ENCODE data around the gene EHD4. TPM values are rescaled to one million over a fixed set of nuclear protein-coding genes. Genes with fewer than 3 reads are reported as not detected.
A peak's percentile ranks its signal among the peaks of the same experiment; 100 is the strongest.

The EHD4 gene
- total RNA-seq, 2 experiments from 2014 or later = 23.5 to 23.6 TPM

- Mint-ChIP-seq H3K27ac (no peak overlapping the region), H3K36me3 (no peaks in the 10 kb centered on the region), H3K27me3 (no peaks in the 10 kb centered on the region), H3K4me3 (no peak overlapping the region), H3K9me3 (no peaks in the 10 kb centered on the region), H3K4me1 (peaks cover 16% of the 10 kb centered on the region)
- no peak for DNase-seq
These were observed 82.2 kb downstream of the EHD4 start for GRCh38 chr15:41890050-41890690.

GRCh38 chr15:41888662-41889253 is 83.6 kb downstream of the EHD4 start:
- Mint-ChIP-seq H3K9me3 (no peaks in the 10 kb centered on the region), H3K27me3 (no peaks in the 10 kb centered on the region), H3K36me3 (no peaks in the 10 kb centered on the region), H3K4me1 (peaks cover 7% of the 10 kb centered on the region), H3K4me3 (no peak overlapping the region), H3K27ac (no peak overlapping the region)
- no peak for DNase-seq

DNA sequence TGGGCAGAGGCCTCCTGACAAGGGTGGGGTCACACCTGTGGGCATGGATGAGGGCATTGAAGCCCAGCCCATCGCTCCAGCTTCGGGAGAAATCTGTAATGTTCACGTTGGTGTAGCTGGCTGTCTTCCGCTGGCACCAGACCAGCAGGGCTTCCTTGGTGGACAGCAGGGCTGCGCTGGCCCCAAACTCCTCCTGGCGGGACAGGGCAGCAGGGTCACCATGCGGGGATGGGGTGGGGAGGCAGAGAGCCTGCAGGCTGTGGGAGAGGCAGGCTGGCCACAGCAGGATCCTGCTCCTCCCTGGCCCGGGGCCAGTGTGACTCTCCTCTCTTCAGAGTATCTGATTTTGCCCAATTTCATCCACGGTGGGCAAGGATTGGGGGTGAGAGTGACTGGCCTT is 84.5 kb downstream of the EHD4 start:
- Mint-ChIP-seq H3K27me3 (no peaks in the 10 kb centered on the region), H3K27ac (no peak overlapping the region), H3K9me3 (no peaks in the 10 kb centered on the region), H3K36me3 (no peaks in the 10 kb centered on the region), H3K4me3 (no peak overlapping the region), H3K4me1 (peaks cover 7% of the 10 kb centered on the region)
- no peak for DNase-seq

GRCh38 chr15:41887161-41887560 is 85.2 kb downstream of the EHD4 start:
- Mint-ChIP-seq H3K36me3 (no peaks in the 10 kb centered on the region), H3K9me3 (no peaks in the 10 kb centered on the region), H3K27ac (no peak overlapping the region)

GRCh38 chr15:41886741-41887140 is 85.6 kb downstream of the EHD4 start:
- Mint-ChIP-seq H3K4me3 (no peak overlapping the region), H3K27ac (no peak overlapping the region), H3K4me1 (peaks cover 7% of the 10 kb centered on the region), H3K9me3 (no peaks in the 10 kb centered on the region), H3K27me3 (no peaks in the 10 kb centered on the region), H3K36me3 (no peaks in the 10 kb centered on the region)
- no peak for DNase-seq

More at GRCh38 chr15:41887161-41887560, 85.2 kb downstream of the EHD4 start:
- H3K4me1 Mint-ChIP-seq = peaks cover 7% of the 10 kb centered on the region
- H3K27me3 Mint-ChIP-seq = no peaks in the 10 kb centered on the region
- no peak overlapping the region for H3K4me3 Mint-ChIP-seq
- no peak for DNase-seq

GRCh38 chr15:41885841-41886240 is 86.5 kb downstream of the EHD4 start:
- no peaks in the 10 kb centered on the region for H3K36me3 Mint-ChIP-seq
- no peaks in the 10 kb centered on the region for H3K9me3 Mint-ChIP-seq
- no peak overlapping the region for H3K4me3 Mint-ChIP-seq
- no peak overlapping the region for H3K27ac Mint-ChIP-seq
- H3K27me3 Mint-ChIP-seq = peaks cover 7% of the 10 kb centered on the region
- DNase-seq = no peak
- H3K4me1 Mint-ChIP-seq = peaks cover 9% of the 10 kb centered on the region

DNA sequence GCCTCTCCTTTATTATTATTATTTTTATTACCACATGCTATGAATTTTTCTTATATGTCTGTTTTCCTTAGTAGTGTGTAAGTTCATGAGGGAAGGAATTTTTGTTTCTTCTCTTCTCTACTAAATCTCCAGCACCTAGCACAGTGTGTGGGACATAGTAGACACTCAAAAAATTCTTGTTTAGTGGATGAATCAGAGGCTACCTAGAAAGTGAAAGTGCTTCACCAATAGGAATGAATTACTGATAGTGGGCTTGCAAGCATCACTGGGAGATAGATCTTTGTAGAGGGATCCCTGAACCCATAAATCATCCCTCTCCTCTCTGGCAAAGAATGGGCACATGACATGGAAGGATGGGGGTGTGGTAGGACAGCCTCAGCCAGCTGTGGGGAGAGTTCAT is 87.0 kb downstream of the EHD4 start:
- Mint-ChIP-seq H3K4me1 (peaks cover 9% of the 10 kb centered on the region), H3K27ac (no peak overlapping the region), H3K9me3 (no peaks in the 10 kb centered on the region)

DNA sequence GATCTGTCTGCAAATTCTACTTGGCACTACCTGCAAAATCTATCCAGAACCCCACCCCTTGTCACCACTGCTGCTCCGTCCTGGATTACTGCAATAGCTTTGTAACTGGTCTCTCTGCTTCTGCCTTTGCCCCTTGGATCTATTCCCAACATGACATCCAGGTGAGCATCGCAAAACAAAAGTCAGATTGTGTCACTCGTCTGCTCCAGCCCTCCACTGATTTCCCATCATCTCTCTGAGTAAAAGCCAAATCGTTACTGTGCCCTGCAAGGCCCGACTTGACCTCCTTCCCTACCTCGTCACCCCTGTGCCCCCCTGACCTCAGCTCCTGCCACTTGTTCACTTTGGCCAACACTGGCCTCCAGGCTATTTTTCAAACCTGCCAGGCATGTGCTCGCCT is 87.9 kb downstream of the EHD4 start:
- Mint-ChIP-seq H3K27me3 (peaks cover 11% of the 10 kb centered on the region), H3K4me1 (peaks cover 9% of the 10 kb centered on the region), H3K9me3 (no peaks in the 10 kb centered on the region), H3K36me3 (no peaks in the 10 kb centered on the region), H3K27ac (no peak overlapping the region), H3K4me3 (no peak overlapping the region)
- no peak for DNase-seq

More for the DNA sequence above, 87.0 kb downstream of the EHD4 start:
- DNase-seq = no peak
- no peaks in the 10 kb centered on the region for H3K36me3 Mint-ChIP-seq
- peaks cover 7% of the 10 kb centered on the region for H3K27me3 Mint-ChIP-seq
- no peak overlapping the region for H3K4me3 Mint-ChIP-seq

GRCh38 chr15:41883484-41883825 is 88.9 kb downstream of the EHD4 start:
- no peak for DNase-seq
- Mint-ChIP-seq H3K36me3 (no peaks in the 10 kb centered on the region), H3K4me1 (peaks cover 6% of the 10 kb centered on the region), H3K27me3 (peaks cover 11% of the 10 kb centered on the region), H3K4me3 (no peak overlapping the region), H3K9me3 (no peaks in the 10 kb centered on the region), H3K27ac (no peak overlapping the region)

- Mint-ChIP-seq H3K9me3 (no peaks in the 10 kb centered on the region), H3K27me3 (peaks cover 11% of the 10 kb centered on the region), H3K4me1 (peaks cover 4% of the 10 kb centered on the region), H3K4me3 (no peak overlapping the region), H3K36me3 (no peaks in the 10 kb centered on the region), H3K27ac (no peak overlapping the region)
- no peak for DNase-seq
These were observed 89.5 kb downstream of the EHD4 start for GRCh38 chr15:41882689-41883483.

GRCh38 chr15:41881920-41882688 is 90.3 kb downstream of the EHD4 start:
- Mint-ChIP-seq H3K4me1 (peaks cover 4% of the 10 kb centered on the region), H3K27me3 (peaks cover 11% of the 10 kb centered on the region), H3K27ac (no peak overlapping the region), H3K36me3 (no peaks in the 10 kb centered on the region), H3K4me3 (no peak overlapping the region), H3K9me3 (no peaks in the 10 kb centered on the region)
- peak; percentile 16 for DNase-seq

- H3K27me3 Mint-ChIP-seq = peaks cover 11% of the 10 kb centered on the region
- DNase-seq = no peak
- no peak overlapping the region for H3K27ac Mint-ChIP-seq
- no peaks in the 10 kb centered on the region for H3K36me3 Mint-ChIP-seq
- no peaks in the 10 kb centered on the region for H3K9me3 Mint-ChIP-seq
- no peak overlapping the region for H3K4me3 Mint-ChIP-seq
- H3K4me1 Mint-ChIP-seq = peaks cover 4% of the 10 kb centered on the region
These were observed 90.8 kb downstream of the EHD4 start for GRCh38 chr15:41881550-41881919.

DNA sequence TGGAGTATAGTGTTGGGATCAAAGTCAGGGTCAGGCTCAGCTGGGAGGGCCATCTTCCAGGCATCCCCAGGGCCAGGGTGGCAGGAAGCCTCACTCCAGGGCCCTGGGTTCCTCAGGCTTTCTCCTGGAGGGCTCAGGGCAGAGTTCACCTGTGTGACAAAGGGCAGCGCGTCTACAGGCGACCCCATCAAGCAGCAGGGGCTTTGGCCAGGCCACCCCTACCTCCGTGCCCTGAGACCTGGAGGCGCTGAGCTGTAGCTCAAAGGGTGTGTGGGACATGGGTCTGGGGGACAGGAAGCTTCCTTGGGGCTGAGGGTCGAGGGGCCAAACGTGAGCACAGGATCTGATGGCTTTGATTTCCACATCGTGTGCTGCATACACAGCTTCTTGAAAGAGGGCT is 91.3 kb downstream of the EHD4 start:
- Mint-ChIP-seq H3K27ac (no peak overlapping the region), H3K36me3 (no peaks in the 10 kb centered on the region), H3K4me3 (no peak overlapping the region), H3K9me3 (no peaks in the 10 kb centered on the region), H3K27me3 (peaks cover 11% of the 10 kb centered on the region), H3K4me1 (peaks cover 4% of the 10 kb centered on the region)
- DNase-seq = no peak

- Mint-ChIP-seq H3K4me3 (no peak overlapping the region), H3K36me3 (no peaks in the 10 kb centered on the region), H3K4me1 (peaks cover 2% of the 10 kb centered on the region), H3K9me3 (no peaks in the 10 kb centered on the region), H3K27me3 (peaks cover 11% of the 10 kb centered on the region), H3K27ac (no peak overlapping the region)
- DNase-seq = no peak
These were observed 92.0 kb downstream of the EHD4 start for GRCh38 chr15:41880156-41880877.

All from activated naive CD8-positive, alpha-beta T cell treated with anti-CD3 and anti-CD28 coated beads for 36 hours (primary cell).